ENCODE results near the gene POLL.

DNA sequence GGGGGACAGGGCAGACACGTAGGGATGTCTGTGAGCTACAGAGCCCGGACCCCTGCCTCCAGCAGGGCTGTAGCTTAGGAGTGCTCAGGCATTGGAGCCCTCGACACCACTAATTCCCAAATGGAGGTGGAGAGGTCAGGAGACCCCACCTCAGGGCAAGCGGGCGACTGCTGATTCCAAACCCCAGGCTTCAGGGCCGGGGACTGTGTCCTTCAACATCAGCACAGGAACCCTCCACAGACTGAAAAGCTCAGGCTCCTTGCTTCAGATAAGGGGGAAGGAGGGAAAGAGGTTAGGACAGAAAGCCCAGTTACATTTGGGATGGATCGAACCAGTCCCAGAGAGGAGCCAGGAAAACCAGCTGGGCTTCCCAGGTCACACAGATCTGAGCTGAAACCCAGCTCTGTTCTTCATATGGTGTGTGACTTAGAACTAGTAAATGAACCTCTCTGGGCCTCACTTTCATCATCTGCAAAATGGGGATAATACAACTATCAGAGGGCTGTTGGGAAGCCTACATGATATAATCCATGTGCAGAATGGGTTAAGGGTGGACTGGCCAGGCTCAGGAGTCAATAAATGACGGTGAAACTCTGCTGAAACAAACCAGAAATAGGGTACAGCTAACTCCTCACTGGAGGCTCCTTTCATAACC lies 16.7 kb downstream of the POLL start:
- TF ChIP-seq, protein P1, sequence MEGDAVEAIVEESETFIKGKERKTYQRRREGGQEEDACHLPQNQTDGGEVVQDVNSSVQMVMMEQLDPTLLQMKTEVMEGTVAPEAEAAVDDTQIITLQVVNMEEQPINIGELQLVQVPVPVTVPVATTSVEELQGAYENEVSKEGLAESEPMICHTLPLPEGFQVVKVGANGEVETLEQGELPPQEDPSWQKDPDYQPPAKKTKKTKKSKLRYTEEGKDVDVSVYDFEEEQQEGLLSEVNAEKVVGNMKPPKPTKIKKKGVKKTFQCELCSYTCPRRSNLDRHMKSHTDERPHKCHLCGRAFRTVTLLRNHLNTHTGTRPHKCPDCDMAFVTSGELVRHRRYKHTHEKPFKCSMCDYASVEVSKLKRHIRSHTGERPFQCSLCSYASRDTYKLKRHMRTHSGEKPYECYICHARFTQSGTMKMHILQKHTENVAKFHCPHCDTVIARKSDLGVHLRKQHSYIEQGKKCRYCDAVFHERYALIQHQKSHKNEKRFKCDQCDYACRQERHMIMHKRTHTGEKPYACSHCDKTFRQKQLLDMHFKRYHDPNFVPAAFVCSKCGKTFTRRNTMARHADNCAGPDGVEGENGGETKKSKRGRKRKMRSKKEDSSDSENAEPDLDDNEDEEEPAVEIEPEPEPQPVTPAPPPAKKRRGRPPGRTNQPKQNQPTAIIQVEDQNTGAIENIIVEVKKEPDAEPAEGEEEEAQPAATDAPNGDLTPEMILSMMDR (IDR thresholded peaks at IDR 0.05; ENCODE audit: extremely low read depth in 1 of 2, insufficient read depth in 1 of 2, low read depth in 1 of 2, low read length in 2 of 2): no peak
- no peak for TF ChIP-seq FOS (IDR thresholded peaks at IDR 0.05; ENCODE audit: borderline replicate concordance, insufficient read depth, low read length)
- TF ChIP-seq EZH2 (IDR thresholded peaks at IDR 0.05; ENCODE audit: borderline replicate concordance, low read depth, low read length, severe bottlenecking): no peak
- TF ChIP-seq POLR2AphosphoS5 (IDR thresholded peaks at IDR 0.05; ENCODE audit: insufficient read depth, low read depth, low read length): no peak
- no peak for TF ChIP-seq POLR2A (IDR thresholded peaks at IDR 0.05; ENCODE audit: low read depth, low read length)
- TF ChIP-seq JUN (IDR thresholded peaks at IDR 0.05; ENCODE audit: borderline replicate concordance, insufficient read depth, insufficient read length, low read depth): no peak
- TF ChIP-seq MYC (IDR thresholded peaks at IDR 0.05; ENCODE audit: low read depth, low read length): no peak
- TF ChIP-seq GATA2 (IDR thresholded peaks at IDR 0.05; ENCODE audit: insufficient read depth, insufficient read length, low read depth, low read length): no peak
- TF ChIP-seq, protein P2, sequence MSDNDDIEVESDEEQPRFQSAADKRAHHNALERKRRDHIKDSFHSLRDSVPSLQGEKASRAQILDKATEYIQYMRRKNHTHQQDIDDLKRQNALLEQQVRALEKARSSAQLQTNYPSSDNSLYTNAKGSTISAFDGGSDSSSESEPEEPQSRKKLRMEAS (IDR thresholded peaks at IDR 0.05; ENCODE audit: insufficient read depth, insufficient read length): no peak

Measured in endothelial cell of umbilical vein (primary cell).